Measurements from ENCODE around the gene CATSPERZ.
A peak's percentile ranks its signal among the peaks of the same experiment; 100 is the strongest.

The CATSPERZ gene

GRCh38 chr11:64291752-64292459 lies 8.3 kb upstream of the CATSPERZ start:
- Mint-ChIP-seq H3K9me3 (no peaks in the 10 kb centered on the region), H3K36me3 (ENCODE audit: low read depth) (no peaks in the 10 kb centered on the region), H3K27ac (no peak overlapping the region), H3K27me3 (ENCODE audit: low read depth, poor library complexity) (peaks cover 76% of the 10 kb centered on the region), H3K4me3 (no peak overlapping the region), H3K4me1 (peaks cover 6% of the 10 kb centered on the region)
- peak; percentile 36 for DNase-seq
- no peak for TF ChIP-seq CTCF (IDR thresholded peaks at IDR 0.05)

GRCh38 chr11:64292460-64293254 lies 7.5 kb upstream of the CATSPERZ start:
- DNase-seq = peak; percentile 42
- Mint-ChIP-seq H3K36me3 (ENCODE audit: low read depth) (no peaks in the 10 kb centered on the region), H3K4me1 (peaks cover 9% of the 10 kb centered on the region), H3K9me3 (no peaks in the 10 kb centered on the region), H3K4me3 (peak overlapping the region; percentile 66), H3K27ac (no peak overlapping the region), H3K27me3 (ENCODE audit: low read depth, poor library complexity) (peaks cover 83% of the 10 kb centered on the region)
- no peak for TF ChIP-seq CTCF (IDR thresholded peaks at IDR 0.05)

- Mint-ChIP-seq H3K4me3 (no peak overlapping the region), H3K27ac (no peak overlapping the region), H3K4me1 (peaks cover 10% of the 10 kb centered on the region), H3K9me3 (no peaks in the 10 kb centered on the region), H3K27me3 (ENCODE audit: low read depth, poor library complexity) (peaks cover 93% of the 10 kb centered on the region), H3K36me3 (ENCODE audit: low read depth) (no peaks in the 10 kb centered on the region)
- no peak for TF ChIP-seq CTCF (IDR thresholded peaks at IDR 0.05)
- no peak for DNase-seq
Measured at GRCh38 chr11:64294774-64295173, 5.4 kb upstream of the CATSPERZ start.

- no peak for DNase-seq
- no peaks in the 10 kb centered on the region for H3K9me3 Mint-ChIP-seq
- no peak overlapping the region for H3K27ac Mint-ChIP-seq
- TF ChIP-seq CTCF (IDR thresholded peaks at IDR 0.05) = no peak
- peaks cover 93% of the 10 kb centered on the region for H3K27me3 Mint-ChIP-seq (ENCODE audit: low read depth, poor library complexity)
- peaks cover 12% of the 10 kb centered on the region for H3K4me1 Mint-ChIP-seq
- H3K36me3 Mint-ChIP-seq (ENCODE audit: low read depth) = no peaks in the 10 kb centered on the region
- no peak overlapping the region for H3K4me3 Mint-ChIP-seq
Measured at GRCh38 chr11:64295760-64296159, 4.4 kb upstream of the CATSPERZ start.

GRCh38 chr11:64296236-64296635 lies 3.9 kb upstream of the CATSPERZ start:
- DNase-seq = no peak
- H3K36me3 Mint-ChIP-seq (ENCODE audit: low read depth) = no peaks in the 10 kb centered on the region
- TF ChIP-seq CTCF (IDR thresholded peaks at IDR 0.05) = no peak
- no peaks in the 10 kb centered on the region for H3K9me3 Mint-ChIP-seq
- H3K4me1 Mint-ChIP-seq = peaks cover 11% of the 10 kb centered on the region
- H3K27ac Mint-ChIP-seq = no peak overlapping the region
- peaks cover 93% of the 10 kb centered on the region for H3K27me3 Mint-ChIP-seq (ENCODE audit: low read depth, poor library complexity)
- H3K4me3 Mint-ChIP-seq = no peak overlapping the region

Measured in nephron progenitor cell (in vitro differentiated cells).